ENCODE data around the gene ACACA. TPM values are rescaled to one million over a fixed set of nuclear protein-coding genes. Genes with fewer than 3 reads are reported as not detected.

Gene ACACA
- total and polyA plus RNA-seq, 2 donors (not counting 3 experiments of a cell fraction or from before 2014, with no cell fraction given): 55.3 to 124 TPM

DNA sequence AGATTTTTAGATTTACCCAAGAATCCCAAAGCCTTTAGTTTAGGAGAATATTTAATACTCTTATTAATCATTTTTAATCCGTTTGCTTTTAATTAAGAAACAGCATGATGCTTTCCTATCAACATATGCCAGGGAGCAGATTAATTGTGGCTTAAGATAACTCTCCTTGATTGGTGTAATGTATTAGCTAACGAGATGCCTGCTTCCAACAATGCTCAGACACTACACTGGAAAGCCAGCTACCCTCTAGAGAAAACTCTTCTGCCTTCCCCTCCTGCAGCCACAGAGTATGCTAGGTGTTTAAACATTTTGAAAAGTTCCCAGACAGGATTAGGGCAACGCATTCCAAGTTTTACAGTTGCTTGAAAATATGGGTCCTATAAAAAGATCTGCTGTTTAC lies 315.7 kb downstream of the ACACA start:
- intact Hi-C loops (cut with micrococcal nuclease): no loop called here
- BruUV-seq (replicated peaks): no TSS peak
- H3K9me3 ChIP-seq (replicated peaks; ENCODE audit: control insufficient read depth, insufficient read depth, low read length): no peaks in the 10 kb centered on the region

More for the DNA sequence above, 315.7 kb downstream of the ACACA start:
- H3K79me2 ChIP-seq (ENCODE audit: control insufficient read depth, insufficient read depth, low read length): no peaks in the 10 kb centered on the region
- no peak overlapping the region for H3K4me3 ChIP-seq (replicated peaks in 1 of 3; ENCODE audit: insufficient read depth in 1 of 3, low read depth in 1 of 3, low read length in 3 of 3)
- dilution Hi-C loops (cut with MboI; ENCODE audit: extremely low pct_ligation_motif_present, low sequenced_read_pairs): no loop called here
- no peaks in the 10 kb centered on the region for H3K27me3 ChIP-seq (ENCODE audit: control insufficient read depth in 2 of 2, insufficient read depth in 2 of 2, low read length in 2 of 2)
- FAIRE-seq (no peak), DNase-seq (ENCODE audit: low read depth, low spot score) (no peak)
- H3K27ac ChIP-seq (ENCODE audit: insufficient read depth, low read depth, low read length): no peak overlapping the region
- H3K4me2 ChIP-seq (ENCODE audit: insufficient read depth, low read length): no peak overlapping the region
- no peak overlapping the region for H3K9ac ChIP-seq (replicated peaks; ENCODE audit: extremely low read depth, insufficient read depth, low read length)
- peaks cover 4 to 28% of the 10 kb centered on the region in 2 experiments for H3K36me3 ChIP-seq (ENCODE audit: control insufficient read depth in 2 of 2, extremely low read depth in 1 of 2, insufficient read depth in 2 of 2, low read length in 2 of 2)
- ChIA-PET CTCF (no interaction called here), POLR2A (no interaction called here)
- peaks cover 10% of the 10 kb centered on the region for H3K4me1 ChIP-seq (ENCODE audit: control insufficient read depth, extremely low read depth, insufficient read depth, low read length)
- TF ChIP-seq POLR2AphosphoS5 (IDR thresholded peaks at IDR 0.05; ENCODE audit: insufficient read depth, low read depth, low read length) (no peak), MYC (IDR thresholded peaks at IDR 0.05; ENCODE audit: low read depth, low read length) (no peak), POLR2A (IDR thresholded peaks at IDR 0.05; ENCODE audit: low read depth, low read length) (no peak), EZH2 (IDR thresholded peaks at IDR 0.05; ENCODE audit: borderline replicate concordance, low read depth, low read length, severe bottlenecking) (no peak), JUN (IDR thresholded peaks at IDR 0.05; ENCODE audit: borderline replicate concordance, insufficient read depth, insufficient read length, low read depth) (no peak), FOS (IDR thresholded peaks at IDR 0.05; ENCODE audit: borderline replicate concordance, insufficient read depth, low read length) (no peak), GATA2 (IDR thresholded peaks at IDR 0.05; ENCODE audit: insufficient read depth, insufficient read length, low read depth, low read length) (no peak)
- TF ChIP-seq, protein P1, sequence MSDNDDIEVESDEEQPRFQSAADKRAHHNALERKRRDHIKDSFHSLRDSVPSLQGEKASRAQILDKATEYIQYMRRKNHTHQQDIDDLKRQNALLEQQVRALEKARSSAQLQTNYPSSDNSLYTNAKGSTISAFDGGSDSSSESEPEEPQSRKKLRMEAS (IDR thresholded peaks at IDR 0.05; ENCODE audit: insufficient read depth, insufficient read length): no peak
- TF ChIP-seq, protein P2, sequence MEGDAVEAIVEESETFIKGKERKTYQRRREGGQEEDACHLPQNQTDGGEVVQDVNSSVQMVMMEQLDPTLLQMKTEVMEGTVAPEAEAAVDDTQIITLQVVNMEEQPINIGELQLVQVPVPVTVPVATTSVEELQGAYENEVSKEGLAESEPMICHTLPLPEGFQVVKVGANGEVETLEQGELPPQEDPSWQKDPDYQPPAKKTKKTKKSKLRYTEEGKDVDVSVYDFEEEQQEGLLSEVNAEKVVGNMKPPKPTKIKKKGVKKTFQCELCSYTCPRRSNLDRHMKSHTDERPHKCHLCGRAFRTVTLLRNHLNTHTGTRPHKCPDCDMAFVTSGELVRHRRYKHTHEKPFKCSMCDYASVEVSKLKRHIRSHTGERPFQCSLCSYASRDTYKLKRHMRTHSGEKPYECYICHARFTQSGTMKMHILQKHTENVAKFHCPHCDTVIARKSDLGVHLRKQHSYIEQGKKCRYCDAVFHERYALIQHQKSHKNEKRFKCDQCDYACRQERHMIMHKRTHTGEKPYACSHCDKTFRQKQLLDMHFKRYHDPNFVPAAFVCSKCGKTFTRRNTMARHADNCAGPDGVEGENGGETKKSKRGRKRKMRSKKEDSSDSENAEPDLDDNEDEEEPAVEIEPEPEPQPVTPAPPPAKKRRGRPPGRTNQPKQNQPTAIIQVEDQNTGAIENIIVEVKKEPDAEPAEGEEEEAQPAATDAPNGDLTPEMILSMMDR (IDR thresholded peaks at IDR 0.05; ENCODE audit: extremely low read depth in 1 of 2, insufficient read depth in 1 of 2, low read depth in 1 of 2, low read length in 2 of 2): no peak
- H2AFZ ChIP-seq (ENCODE audit: low read depth, low read length): no peak overlapping the region
- H4K20me1 ChIP-seq (replicated peaks; ENCODE audit: control insufficient read depth, extremely low read depth, insufficient read depth, low read length): no peaks in the 10 kb centered on the region
- H3K9me1 ChIP-seq (replicated peaks; ENCODE audit: control insufficient read depth, extremely low read depth, insufficient read depth, low read length): no peaks in the 10 kb centered on the region

Data from endothelial cell of umbilical vein (primary cell).